ENCODE data around the gene ANKH. TPM values are rescaled to one million over a fixed set of nuclear protein-coding genes. Genes with fewer than 3 reads are reported as not detected.

The ANKH gene
- total and polyA plus RNA-seq, 4 donors: 9.3 to 57.1 (median 37.4) TPM

GRCh38 chr5:14778792-14779070, 92.8 kb downstream of the ANKH start (continued):
- no peak for TF ChIP-seq EGR1 (IDR thresholded peaks at IDR 0.05; ENCODE audit: low read depth in 2 of 2)
- no peak for TF ChIP-seq RAD21 (IDR thresholded peaks at IDR 0.05)
- TF ChIP-seq, protein P1, sequence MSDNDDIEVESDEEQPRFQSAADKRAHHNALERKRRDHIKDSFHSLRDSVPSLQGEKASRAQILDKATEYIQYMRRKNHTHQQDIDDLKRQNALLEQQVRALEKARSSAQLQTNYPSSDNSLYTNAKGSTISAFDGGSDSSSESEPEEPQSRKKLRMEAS (IDR thresholded peaks at IDR 0.05): no peak
- no peak for TF ChIP-seq FOXA2 (IDR thresholded peaks at IDR 0.05)
- TF ChIP-seq HNF4A (conservative IDR thresholded peaks at IDR 0.05): no peak
- no peak for TF ChIP-seq GABPA (IDR thresholded peaks at IDR 0.05 in 1 of 2, conservative IDR thresholded peaks at IDR 0.05 in 1 of 2)
- TF ChIP-seq, protein P2, sequence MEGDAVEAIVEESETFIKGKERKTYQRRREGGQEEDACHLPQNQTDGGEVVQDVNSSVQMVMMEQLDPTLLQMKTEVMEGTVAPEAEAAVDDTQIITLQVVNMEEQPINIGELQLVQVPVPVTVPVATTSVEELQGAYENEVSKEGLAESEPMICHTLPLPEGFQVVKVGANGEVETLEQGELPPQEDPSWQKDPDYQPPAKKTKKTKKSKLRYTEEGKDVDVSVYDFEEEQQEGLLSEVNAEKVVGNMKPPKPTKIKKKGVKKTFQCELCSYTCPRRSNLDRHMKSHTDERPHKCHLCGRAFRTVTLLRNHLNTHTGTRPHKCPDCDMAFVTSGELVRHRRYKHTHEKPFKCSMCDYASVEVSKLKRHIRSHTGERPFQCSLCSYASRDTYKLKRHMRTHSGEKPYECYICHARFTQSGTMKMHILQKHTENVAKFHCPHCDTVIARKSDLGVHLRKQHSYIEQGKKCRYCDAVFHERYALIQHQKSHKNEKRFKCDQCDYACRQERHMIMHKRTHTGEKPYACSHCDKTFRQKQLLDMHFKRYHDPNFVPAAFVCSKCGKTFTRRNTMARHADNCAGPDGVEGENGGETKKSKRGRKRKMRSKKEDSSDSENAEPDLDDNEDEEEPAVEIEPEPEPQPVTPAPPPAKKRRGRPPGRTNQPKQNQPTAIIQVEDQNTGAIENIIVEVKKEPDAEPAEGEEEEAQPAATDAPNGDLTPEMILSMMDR (IDR thresholded peaks at IDR 0.05; ENCODE audit: low read depth, low read length, missing input control): no peak

DNA sequence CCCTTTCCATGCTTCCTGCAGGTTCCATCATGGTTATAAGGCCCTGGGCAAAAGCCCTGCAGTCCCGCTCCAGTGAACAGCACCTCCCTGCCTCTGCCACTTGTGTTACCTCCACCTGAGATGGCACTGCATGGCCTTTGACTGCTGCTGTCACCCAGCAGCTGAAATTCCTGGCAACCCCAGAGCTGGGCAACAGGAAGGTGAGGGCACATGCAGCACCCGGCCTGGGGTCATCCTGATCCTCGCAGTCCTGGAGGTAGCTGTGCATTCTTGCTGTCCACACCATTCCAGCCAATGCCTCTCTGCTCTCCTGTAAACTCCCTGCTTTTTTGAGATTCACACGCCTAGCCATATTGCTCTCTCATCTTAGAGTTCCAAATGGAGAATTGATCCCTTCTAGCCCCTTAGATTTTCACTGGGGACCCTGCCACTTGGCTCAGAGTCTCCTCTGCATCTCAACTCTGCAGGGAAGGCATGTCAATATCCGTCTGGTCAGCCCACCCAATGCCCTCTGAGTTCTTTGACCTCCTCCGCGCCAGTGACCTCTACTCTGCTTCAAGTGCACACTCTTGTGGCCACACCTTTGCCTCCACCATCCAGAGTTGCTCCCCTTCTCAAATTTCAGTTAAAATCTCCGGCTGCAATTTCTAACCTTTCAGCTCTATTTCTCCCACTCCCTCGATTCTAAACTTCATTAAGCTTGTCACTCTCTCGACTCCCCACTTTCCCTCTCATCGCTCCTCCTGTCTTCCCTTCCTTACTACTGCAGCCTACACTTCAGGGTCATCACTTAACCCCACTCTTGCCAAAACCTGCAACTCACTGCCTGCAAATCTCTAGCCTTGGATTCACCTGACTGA, 93.4 kb downstream of the ANKH start:
- H3K9me3 ChIP-seq (ENCODE audit: control insufficient read depth in 4 of 4, low read length in 3 of 4): no peaks in the 10 kb centered on the region
- WGBS: 62% methylated on average over 11 of the region's 11 CpGs
- H3K4me3 ChIP-seq (ENCODE audit: low read depth in 1 of 3, low read length in 3 of 3): no peak overlapping the region
- no peaks in the 10 kb centered on the region for H3K27me3 ChIP-seq (ENCODE audit: control insufficient read depth in 4 of 4, insufficient read depth in 4 of 4, low read length in 3 of 4)
- TF ChIP-seq, protein P1 (IDR thresholded peaks at IDR 0.05): peak; percentile 20
- TF ChIP-seq YY1 (IDR thresholded peaks at IDR 0.05) (no peak), HNF4A (conservative IDR thresholded peaks at IDR 0.05) (peak; percentile 58 to 62), ZBTB33 (IDR thresholded peaks at IDR 0.05) (no peak), SP1 (IDR thresholded peaks at IDR 0.05) (peak; percentile 42), TAF1 (conservative IDR thresholded peaks at IDR 0.05) (no peak), RAD21 (IDR thresholded peaks at IDR 0.05) (peak; percentile 35 to 51), JUND (IDR thresholded peaks at IDR 0.05) (no peak), GABPA (IDR thresholded peaks at IDR 0.05 in 1 of 2, conservative IDR thresholded peaks at IDR 0.05 in 1 of 2) (no peak), ATF3 (IDR thresholded peaks at IDR 0.05) (no peak), HNF4G (IDR thresholded peaks at IDR 0.05) (peak; percentile 19), EGR1 (IDR thresholded peaks at IDR 0.05; ENCODE audit: low read depth in 2 of 2) (no peak), FOXA1 (IDR thresholded peaks at IDR 0.05) (no peak), RXRA (IDR thresholded peaks at IDR 0.05) (peak; percentile 62 to 90)
- TF ChIP-seq, protein P2 (IDR thresholded peaks at IDR 0.05; ENCODE audit: low read depth, low read length, missing input control): peak; percentile 7
- DNase-seq (ENCODE audit: low spot score): peak; percentile 50
- peaks cover 6 to 26% (median 14%) of the 10 kb centered on the region in 4 donors for H3K4me1 ChIP-seq (ENCODE audit: control insufficient read depth in 4 of 4, insufficient read depth in 4 of 4, low read length in 3 of 4)
- H3K36me3 ChIP-seq (ENCODE audit: control insufficient read depth in 4 of 4, insufficient read depth in 3 of 4, low read depth in 1 of 4, low read length in 3 of 4): peaks cover 0 to 3% (median 1%) of the 10 kb centered on the region in 4 donors
- no peak overlapping the region for H3K9ac ChIP-seq (ENCODE audit: low read depth in 1 of 2, low read length in 2 of 2)
- H3K27ac ChIP-seq (ENCODE audit: low read depth in 1 of 2, low read length in 2 of 2): peak overlapping the region; percentile 20 to 51
